ENCODE measurements around the gene LAMC3.

Gene LAMC3

DNA sequence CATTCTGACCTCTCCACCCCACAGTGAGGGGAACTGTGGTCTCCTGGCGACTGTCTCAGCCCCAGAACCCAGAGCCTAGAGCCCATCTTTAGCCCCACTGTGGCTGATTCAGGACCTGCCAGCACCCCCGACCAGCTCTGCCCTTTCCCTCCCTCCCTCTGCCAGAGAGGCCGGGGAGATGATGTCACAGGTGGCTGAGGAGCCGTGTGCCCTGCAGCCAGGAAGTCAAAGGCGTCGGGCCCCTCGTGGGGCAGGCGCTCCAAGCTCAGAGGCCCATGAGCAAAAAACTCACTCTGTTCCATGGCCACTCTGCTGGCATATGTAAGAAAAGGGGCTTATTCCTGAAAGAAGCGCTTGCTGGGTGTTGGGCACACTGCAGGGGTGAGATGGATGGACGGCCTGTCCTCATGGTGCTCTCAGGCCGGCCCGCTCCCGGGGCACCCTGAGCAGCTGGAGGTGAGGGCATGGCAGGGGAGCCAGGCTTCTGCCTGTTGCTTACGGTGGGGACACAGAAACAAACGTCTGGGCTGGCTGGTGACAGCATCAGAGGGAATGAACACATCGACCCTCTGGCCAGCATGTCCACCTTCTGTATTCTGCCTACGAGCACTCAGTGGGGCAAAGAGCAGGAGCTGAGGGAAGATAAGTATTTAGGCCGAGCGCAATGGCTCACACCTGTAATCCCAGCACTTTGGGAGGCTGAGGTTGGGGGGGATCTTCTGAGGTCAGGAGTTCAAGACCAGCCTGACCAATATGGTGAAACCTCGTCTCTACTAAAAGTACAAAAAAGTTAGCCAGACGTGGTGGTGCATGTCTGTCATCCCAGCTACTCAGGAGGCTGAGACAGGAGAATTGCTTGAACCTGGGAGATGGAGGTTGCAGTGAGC lies 41.1 kb downstream of the LAMC3 start:
- DNase-seq: no peak

- DNase-seq: no peak
These were observed 41.9 kb downstream of the LAMC3 start for GRCh38 chr9:131050831-131051230.

GRCh38 chr9:131051592-131052517 lies 42.9 kb downstream of the LAMC3 start:
- DNase-seq: no peak

GRCh38 chr9:131053896-131054295 lies 44.9 kb downstream of the LAMC3 start:
- DNase-seq: no peak

GRCh38 chr9:131056781-131057506 lies 48.0 kb downstream of the LAMC3 start:
- DNase-seq: no peak

DNA sequence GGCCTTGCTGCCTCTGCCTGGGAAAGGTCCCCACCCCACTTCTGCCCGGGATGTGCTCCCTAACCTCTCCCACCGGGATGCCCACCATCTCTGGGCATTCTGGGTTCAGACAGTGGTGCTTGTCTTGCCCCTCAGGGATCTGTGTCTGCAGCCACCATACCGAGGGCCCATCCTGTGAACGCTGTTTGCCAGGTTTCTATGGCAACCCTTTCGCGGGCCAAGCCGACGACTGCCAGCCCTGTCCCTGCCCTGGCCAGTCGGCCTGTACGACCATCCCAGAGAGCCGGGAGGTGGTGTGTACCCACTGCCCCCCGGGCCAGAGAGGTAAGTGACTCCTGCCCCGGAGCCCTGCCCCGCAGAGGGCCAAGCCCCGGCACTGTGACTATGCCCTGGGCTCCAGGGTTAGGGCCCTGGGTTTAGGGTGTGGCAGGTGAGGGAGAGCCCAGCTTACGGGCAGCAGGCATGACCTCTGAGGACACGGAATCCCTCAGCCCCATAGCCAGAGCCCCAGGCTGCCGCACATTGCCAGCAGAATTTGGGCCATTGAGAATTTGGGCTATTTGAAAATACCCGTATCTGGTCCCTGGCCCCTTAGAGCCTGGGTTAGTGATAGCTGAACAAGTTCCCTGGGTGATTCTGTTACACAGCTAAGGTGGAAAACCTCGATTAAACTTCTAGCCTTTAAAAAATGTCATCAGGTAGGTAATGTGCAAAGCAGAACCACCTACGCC lies 52.1 kb downstream of the LAMC3 start:
- no peak for DNase-seq

DNA sequence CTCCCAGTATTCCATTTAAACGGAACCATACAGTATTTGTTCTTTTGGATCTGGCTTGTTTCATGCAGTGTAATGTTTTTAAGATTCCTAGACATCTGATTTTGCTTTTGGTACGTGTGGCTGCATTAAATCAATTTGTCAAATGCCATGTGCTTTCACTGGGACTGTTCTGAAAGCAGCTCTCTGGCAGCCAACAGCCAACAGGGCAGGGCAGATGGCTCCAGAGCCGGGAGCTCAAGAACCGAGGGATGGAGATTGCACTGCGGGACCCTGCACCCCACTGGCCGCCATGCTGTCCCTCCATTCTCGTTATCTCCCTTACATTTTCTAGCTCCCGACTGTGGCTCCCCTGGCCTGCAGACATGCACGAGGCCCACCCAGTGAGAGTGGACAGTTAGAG lies 54.0 kb downstream of the LAMC3 start:
- no peak for DNase-seq

- no peak for DNase-seq
These were observed 56.6 kb downstream of the LAMC3 start for GRCh38 chr9:131065599-131065998.

- no peak for DNase-seq
These were observed 58.7 kb downstream of the LAMC3 start for GRCh38 chr9:131067625-131068024.

DNA sequence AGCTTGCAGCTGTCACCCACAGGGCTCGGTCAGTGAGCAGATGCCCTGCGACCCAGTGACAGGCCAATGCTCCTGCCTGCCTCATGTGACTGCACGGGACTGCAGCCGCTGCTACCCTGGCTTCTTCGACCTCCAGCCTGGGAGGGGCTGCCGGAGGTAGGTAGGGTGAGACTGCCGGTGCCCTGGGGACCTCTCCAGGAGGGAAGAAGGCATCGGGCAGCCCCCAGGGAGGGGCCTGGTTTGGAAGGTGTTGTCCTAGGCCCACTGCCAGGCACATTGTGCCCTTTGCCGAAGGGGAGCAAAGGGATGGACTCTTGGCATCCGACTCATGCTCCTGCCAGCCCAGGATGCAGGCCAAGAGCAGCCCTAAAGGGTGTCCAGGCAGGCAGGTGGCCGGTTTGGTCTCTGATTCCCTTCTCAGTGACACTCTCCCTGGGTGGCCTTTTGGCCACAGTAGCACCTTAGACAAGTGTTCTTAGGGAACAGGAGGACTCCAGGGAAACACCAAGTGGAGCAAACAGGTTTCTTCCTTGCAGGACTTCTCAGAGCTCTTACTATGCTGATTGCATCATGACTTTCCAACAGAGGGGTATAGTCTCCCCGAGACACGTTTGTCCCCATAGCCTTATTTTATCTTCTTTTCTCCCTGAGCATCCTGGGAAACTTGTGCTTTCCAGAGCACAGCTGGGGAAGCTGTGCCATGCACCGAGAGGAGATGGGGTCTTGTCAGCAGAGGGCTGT lies 59.3 kb downstream of the LAMC3 start:
- no peak for DNase-seq

GRCh38 chr9:131069699-131070098 lies 60.7 kb downstream of the LAMC3 start:
- no peak for DNase-seq

DNA sequence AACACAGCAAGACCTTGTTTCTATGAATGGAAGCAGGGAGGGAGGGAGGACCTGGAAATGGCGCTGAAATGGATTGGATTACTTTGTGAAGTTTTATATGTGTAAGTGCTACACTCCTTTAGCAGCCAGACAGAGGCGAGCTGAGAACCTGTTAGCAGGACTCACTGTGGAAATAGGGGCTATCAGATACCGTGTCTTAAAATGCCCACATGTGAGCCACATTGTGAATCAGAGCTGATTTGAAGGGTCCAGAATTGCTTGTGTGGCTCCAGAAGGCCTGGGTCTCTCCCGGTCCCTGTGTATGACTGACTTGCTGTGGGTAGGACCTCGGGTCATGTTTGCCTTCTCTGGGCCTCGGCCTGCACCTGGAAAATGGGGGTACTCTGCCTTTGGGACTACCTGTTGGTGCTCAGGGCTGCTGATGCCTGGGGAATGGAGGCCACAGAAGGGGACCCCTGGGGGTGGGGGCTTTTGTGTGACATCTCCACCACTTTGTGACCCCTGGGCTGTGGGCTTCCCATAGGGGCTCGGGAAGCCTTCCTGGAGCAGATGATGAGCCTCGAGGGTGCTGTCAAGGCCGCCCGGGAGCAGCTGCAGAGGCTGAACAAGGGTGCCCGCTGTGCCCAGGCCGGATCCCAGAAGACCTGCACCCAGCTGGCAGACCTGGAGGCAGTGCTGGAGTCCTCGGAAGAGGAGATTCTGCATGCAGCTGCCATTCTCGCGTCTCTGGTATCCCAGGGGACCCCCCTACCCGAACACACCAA lies 63.3 kb downstream of the LAMC3 start:
- DNase-seq: no peak

DNA sequence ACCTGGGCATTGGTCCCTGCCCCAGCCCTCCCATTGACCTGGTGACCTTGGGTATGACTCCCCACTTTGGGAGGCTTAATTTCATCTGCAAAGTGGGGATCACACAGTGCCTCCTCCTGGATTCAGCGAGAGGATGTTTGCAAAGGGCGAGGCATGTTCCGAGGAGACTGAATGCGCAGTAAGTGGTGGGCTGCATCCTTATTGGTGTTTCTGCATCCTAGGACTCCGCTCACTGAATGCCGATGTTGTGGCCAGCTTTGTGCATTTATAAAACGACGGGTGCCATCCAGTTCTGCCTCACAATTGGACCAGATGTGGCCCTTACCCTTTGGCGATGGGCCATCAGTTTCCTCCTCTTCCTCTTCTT lies 63.9 kb downstream of the LAMC3 start:
- no peak for DNase-seq

GRCh38 chr9:131076347-131077195 lies 67.6 kb downstream of the LAMC3 start:
- DNase-seq: no peak

DNA sequence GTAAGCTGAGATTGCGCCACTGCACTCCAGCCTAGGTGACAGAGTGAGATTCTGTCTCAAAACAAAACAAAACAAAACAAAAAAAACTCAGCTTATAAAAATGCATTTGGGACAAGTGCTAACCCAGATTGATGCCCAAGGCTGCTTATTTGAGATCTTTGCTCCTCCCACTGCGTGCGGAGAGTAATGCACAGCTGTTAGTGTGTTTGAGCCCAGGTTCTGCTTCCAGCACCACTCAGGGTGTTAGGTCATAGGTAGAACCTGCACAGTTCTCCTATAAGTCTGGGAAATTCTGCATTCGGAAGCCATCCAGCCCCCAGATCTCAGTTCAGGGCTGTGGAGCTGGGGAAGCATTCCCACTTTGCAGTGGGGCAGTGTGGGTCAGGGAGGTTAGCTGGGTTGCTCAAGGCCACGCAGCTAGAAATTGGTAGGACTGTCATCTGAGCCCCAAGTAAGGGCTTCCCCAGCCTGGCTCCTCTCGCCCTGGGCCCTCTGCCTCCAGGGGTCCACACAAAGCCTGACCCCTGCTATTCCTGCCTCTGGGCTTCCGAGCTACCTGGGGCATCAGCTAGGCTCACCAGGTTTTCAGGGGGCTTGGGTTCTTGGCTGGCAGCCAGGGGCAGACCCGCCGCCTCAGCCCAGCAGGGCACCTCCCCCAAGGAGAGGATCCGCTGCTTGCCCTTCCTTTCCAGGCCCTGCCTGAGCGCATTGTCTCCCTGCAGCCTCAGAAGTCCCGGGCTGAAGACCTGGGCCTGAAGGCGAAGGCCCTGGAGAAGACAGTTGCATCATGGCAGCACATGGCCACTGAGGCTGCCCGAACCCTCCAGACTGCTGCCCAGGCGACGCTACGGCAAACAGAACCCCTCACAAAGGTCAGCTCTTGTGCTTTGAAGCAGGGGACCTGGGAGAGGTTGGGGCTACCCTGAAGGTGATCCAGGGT lies 69.7 kb downstream of the LAMC3 start:
- no peak for DNase-seq

DNA sequence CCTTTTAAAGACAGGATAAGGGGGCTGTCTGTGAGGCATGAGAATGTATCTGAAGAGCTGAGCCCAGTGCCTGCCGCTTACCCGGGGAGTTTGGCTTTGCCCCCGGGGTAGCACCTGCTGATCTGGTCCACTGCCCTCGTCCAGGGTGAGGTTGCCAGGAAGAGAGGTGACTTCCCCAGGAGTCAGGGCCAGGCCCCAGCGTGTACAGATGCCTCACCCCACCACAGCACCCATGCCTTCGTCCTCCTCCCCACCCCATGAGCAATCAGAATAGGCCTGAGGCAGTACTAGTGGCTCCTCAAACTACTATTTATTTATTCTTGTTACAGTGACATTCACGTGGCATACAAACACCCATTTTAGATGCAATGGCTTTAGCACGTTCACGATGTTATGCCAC lies 71.6 kb downstream of the LAMC3 start:
- no peak for DNase-seq

DNA sequence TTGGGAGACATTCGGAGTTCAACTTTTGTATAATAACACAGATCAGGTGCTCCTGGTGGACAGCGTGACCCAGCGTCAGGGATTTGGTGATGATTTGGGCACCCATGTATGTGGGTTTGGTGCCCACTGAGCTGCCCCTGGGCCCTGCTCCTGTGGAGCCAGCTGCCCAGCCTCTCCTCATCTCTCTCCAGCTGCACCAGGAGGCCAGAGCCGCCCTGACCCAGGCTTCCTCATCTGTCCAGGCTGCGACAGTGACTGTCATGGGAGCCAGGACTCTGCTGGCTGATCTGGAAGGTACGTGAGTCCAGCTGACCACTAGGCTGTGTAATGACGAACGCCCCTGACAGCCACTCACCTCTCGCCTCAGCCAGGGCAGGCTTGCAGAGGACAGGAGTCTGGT lies 72.9 kb downstream of the LAMC3 start:
- DNase-seq: no peak

DNA sequence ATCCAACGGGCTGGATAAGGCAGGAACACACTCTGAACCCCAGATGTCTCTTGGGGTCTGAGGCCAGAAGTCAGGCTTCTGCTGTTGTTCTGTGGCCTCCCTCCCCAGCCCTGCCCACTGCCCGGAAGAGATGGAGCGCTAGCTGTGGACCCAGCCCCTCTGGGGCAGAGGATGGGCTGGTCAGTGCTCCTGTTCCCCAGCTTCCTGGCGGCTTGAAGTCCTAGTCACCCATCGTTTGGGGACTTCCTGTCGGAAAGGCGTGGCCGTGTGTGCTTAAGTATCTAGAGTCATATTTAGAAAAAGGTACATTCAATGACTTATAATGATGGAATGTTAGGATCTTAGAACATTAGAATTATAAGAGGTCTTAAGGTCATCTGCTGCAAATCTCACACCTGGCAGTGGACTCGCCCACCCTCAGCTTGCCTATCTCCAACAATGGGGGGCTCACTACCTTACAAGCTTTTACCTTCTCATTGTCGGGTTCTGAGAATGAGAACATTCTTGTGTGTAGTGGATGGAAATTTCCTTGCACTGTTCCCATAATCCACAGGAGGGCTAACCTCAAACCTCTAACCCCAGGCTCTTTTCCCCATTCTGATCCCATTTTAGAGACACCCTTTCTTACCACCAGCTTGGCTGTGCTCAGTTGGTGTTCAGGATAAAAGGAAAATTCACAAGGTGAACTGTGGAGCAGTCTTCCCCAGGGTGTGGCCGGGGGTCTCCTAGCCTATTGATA lies 74.0 kb downstream of the LAMC3 start:
- no peak for DNase-seq
